ENCODE results near the gene C5orf46. TPM values are rescaled to one million over a fixed set of nuclear protein-coding genes. Genes with fewer than 3 reads are reported as not detected.
"Not testable (repeated sequence)": the region's sequence is repeated elsewhere in the genome, so short reads cannot be mapped to it uniquely, and the experiment has no call there.

The C5orf46 gene
- total RNA-seq (2021) (not detected in 2 replicates), Bru-seq, nascent RNA (percentile 13 among the genes with signal in this experiment), BruChase-seq, experiment 1, labeled RNA remaining after a 2-hour chase (percentile 5 among the genes with signal in this experiment), BruChase-seq, experiment 2, labeled RNA remaining after a 6-hour chase (not detected)
- long read RNA-seq = 0 reads

- no peak within 1 kb of the TSS for H3K4me3 ChIP-seq (ENCODE audit: low read depth, low read length, poor library complexity, severe bottlenecking)
- BruUV-seq (replicated peaks) = no TSS peak
- intact Hi-C loops (cut with micrococcal nuclease; ENCODE audit: unreplicated experiment) = no loop called here
These were observed at the start of gene C5orf46 for GRCh38 chr5:147906326-147907095. Gene C5orf46 (minus strand): TSS chr5:147906538. CDS start chr5:147906501, 37 bp downstream.

GRCh38 chr5:147954971-147955370, 48.6 kb upstream of the C5orf46 start:
- BruUV-seq (replicated peaks) = no TSS peak
- no peak for DNase-seq (ENCODE audit: low spot score)
- H3K4me3 ChIP-seq (ENCODE audit: low read depth, low read length, poor library complexity, severe bottlenecking) = no peak overlapping the region
- TF ChIP-seq EZH2 (IDR thresholded peaks at IDR 0.05; ENCODE audit: borderline replicate concordance, low read depth, low read length, poor library complexity, severe bottlenecking) (no peak), CTCF (conservative IDR thresholded peaks at IDR 0.05; ENCODE audit: low read depth, low read length) (no peak)
- POLR2A ChIA-PET (ENCODE audit: low non-redundant PET) = no interaction called here
- no peaks in the 10 kb centered on the region for H3K4me1 ChIP-seq (ENCODE audit: insufficient read depth, low read length, poor library complexity, severe bottlenecking)
- H3K27me3 ChIP-seq (replicated peaks; ENCODE audit: insufficient read depth, low read depth, low read length, poor library complexity) = no peaks in the 10 kb centered on the region
- intact Hi-C loops (cut with micrococcal nuclease; ENCODE audit: unreplicated experiment) = loop anchor here (10.0 kb wide), 1 partner anchor 530 kb away; no protein-coding TSS in a partner anchor
- H3K27ac ChIP-seq (ENCODE audit: low read depth, low read length, poor library complexity, severe bottlenecking) = no peak overlapping the region
- H3K9me3 ChIP-seq (ENCODE audit: low read depth, low read length, poor library complexity, severe bottlenecking) = no peaks in the 10 kb centered on the region
- no peaks in the 10 kb centered on the region for H3K36me3 ChIP-seq (ENCODE audit: insufficient read depth, low read length, poor library complexity, severe bottlenecking)
- CTCF ChIA-PET = no interaction called here

More at GRCh38 chr5:147906326-147907095, at the start of gene C5orf46:
- Histone ChIP-seq H3K4me1 (ENCODE audit: insufficient read depth, low read length, poor library complexity, severe bottlenecking) (no peaks in the 10 kb centered on the region), H3K9me3 (ENCODE audit: low read depth, low read length, poor library complexity, severe bottlenecking) (no peaks in the 10 kb centered on the region), H3K36me3 (ENCODE audit: insufficient read depth, low read length, poor library complexity, severe bottlenecking) (no peaks in the 10 kb centered on the region), H3K27me3 (replicated peaks; ENCODE audit: insufficient read depth, low read depth, low read length, poor library complexity) (no peaks in the 10 kb centered on the region), H3K27ac (ENCODE audit: low read depth, low read length, poor library complexity, severe bottlenecking) (no peak within 1 kb of the TSS)
- ChIA-PET CTCF (no interaction called here), POLR2A (ENCODE audit: low non-redundant PET) (no interaction called here)
- no peak for TF ChIP-seq CTCF (conservative IDR thresholded peaks at IDR 0.05; ENCODE audit: low read depth, low read length)
- no peak for TF ChIP-seq EZH2 (IDR thresholded peaks at IDR 0.05; ENCODE audit: borderline replicate concordance, low read depth, low read length, poor library complexity, severe bottlenecking)
- DNase-seq (ENCODE audit: low spot score) = peak; percentile 26

- intact Hi-C loops (cut with micrococcal nuclease; ENCODE audit: unreplicated experiment) = loop anchor here (1.0 to 10.0 kb wide), 3 partner anchors 171 to 781 kb away; no protein-coding TSS in a partner anchor
- no peaks in the 10 kb centered on the region for H3K9me3 ChIP-seq (ENCODE audit: low read depth, low read length, poor library complexity, severe bottlenecking)
- no peak overlapping the region for H3K27ac ChIP-seq (ENCODE audit: low read depth, low read length, poor library complexity, severe bottlenecking)
- TF ChIP-seq CTCF (conservative IDR thresholded peaks at IDR 0.05; ENCODE audit: low read depth, low read length) = peak; percentile 75
- TF ChIP-seq EZH2 (IDR thresholded peaks at IDR 0.05; ENCODE audit: borderline replicate concordance, low read depth, low read length, poor library complexity, severe bottlenecking) = no peak
- H3K4me1 ChIP-seq (ENCODE audit: insufficient read depth, low read length, poor library complexity, severe bottlenecking) = no peaks in the 10 kb centered on the region
- no peak overlapping the region for H3K4me3 ChIP-seq (ENCODE audit: low read depth, low read length, poor library complexity, severe bottlenecking)
- no TSS peak for BruUV-seq (replicated peaks)
- ChIA-PET CTCF (no interaction called here), POLR2A (ENCODE audit: low non-redundant PET) (no interaction called here)
- no peaks in the 10 kb centered on the region for H3K36me3 ChIP-seq (ENCODE audit: insufficient read depth, low read length, poor library complexity, severe bottlenecking)
- no peaks in the 10 kb centered on the region for H3K27me3 ChIP-seq (replicated peaks; ENCODE audit: insufficient read depth, low read depth, low read length, poor library complexity)
- DNase-seq (ENCODE audit: low spot score) = peak; percentile 65
These were observed 43.6 kb upstream of the C5orf46 start for GRCh38 chr5:147949711-147950573.

- H3K4me1 ChIP-seq (ENCODE audit: insufficient read depth, low read length, poor library complexity, severe bottlenecking); POLR2A ChIA-PET (ENCODE audit: low non-redundant PET); H3K27me3 ChIP-seq (replicated peaks; ENCODE audit: insufficient read depth, low read depth, low read length, poor library complexity); H3K27ac ChIP-seq (ENCODE audit: low read depth, low read length, poor library complexity, severe bottlenecking); H3K9me3 ChIP-seq (ENCODE audit: low read depth, low read length, poor library complexity, severe bottlenecking); CTCF ChIA-PET; H3K36me3 ChIP-seq (ENCODE audit: insufficient read depth, low read length, poor library complexity, severe bottlenecking); BruUV-seq (replicated peaks); intact Hi-C loops (cut with micrococcal nuclease; ENCODE audit: unreplicated experiment); DNase-seq (ENCODE audit: low spot score); H3K4me3 ChIP-seq (ENCODE audit: low read depth, low read length, poor library complexity, severe bottlenecking): not testable (repeated sequence)
These were observed 40.4 kb upstream of the C5orf46 start for GRCh38 chr5:147946658-147947274.
